Central memory CD8-positive, alpha-beta T cell (primary cell): ENCODE data around the gene MYCN.
"Not testable (repeated sequence)": the region's sequence is repeated elsewhere in the genome, so short reads cannot be mapped to it uniquely, and the experiment has no call there.

ENCODE experiments used
- ATAC-seq: fragments of 150-1000 bp; cut with Tn5 transposase; replicated peaks from 2 replicates; pipeline ENCODE4 v1.10.0; 2022; ENCODE audit warnings: mild to moderate bottlenecking, moderate FRiP score, moderate number of reproducible peaks; ENCODE audit not compliant: poor library complexity, severe bottlenecking; ENCODE audit errors: extremely low read depth
- DNase-seq, 2 donors: peaks; one replicate each; pipeline ENCODE4 v3.0.0; 2021; ENCODE audit warnings: low spot score in 2 of 2
- H3K27ac Mint-ChIP-seq: one replicate; pipeline ENCODE4 v1.8.0; 2022; ENCODE audit warnings: low read depth, mild to moderate bottlenecking, moderate library complexity, mixed read lengths
- H3K27me3 Mint-ChIP-seq: one replicate; pipeline ENCODE4 v1.8.0; 2022; ENCODE audit warnings: mixed read lengths
- H3K36me3 Mint-ChIP-seq: one replicate; pipeline ENCODE4 v1.8.0; 2022; ENCODE audit warnings: mild to moderate bottlenecking, moderate library complexity, mixed read lengths; ENCODE audit not compliant: insufficient read depth
- H3K4me1 Mint-ChIP-seq: one replicate; pipeline ENCODE4 v1.8.0; 2022; ENCODE audit warnings: mixed read lengths
- H3K4me3 Mint-ChIP-seq: one replicate; pipeline ENCODE4 v1.8.0; 2022; ENCODE audit warnings: mild to moderate bottlenecking, moderate library complexity, mixed read lengths
- H3K9me3 Mint-ChIP-seq: one replicate; pipeline ENCODE4 v1.8.0; 2022; ENCODE audit warnings: mixed read lengths

MYCN gene

GRCh38 chr2:15944325-15945017 is 4.1 kb downstream of the MYCN start:
- DNase-seq (no peak), ATAC-seq (no peak)
- H3K27me3 Mint-ChIP-seq: peaks cover 55% of the 10 kb centered on the region
- H3K4me1 Mint-ChIP-seq: no peaks in the 10 kb centered on the region
- H3K27ac Mint-ChIP-seq: no peak overlapping the region
- no peaks in the 10 kb centered on the region for H3K36me3 Mint-ChIP-seq
- H3K4me3 Mint-ChIP-seq: no peak overlapping the region
- H3K9me3 Mint-ChIP-seq: no peaks in the 10 kb centered on the region

- Mint-ChIP-seq H3K4me3 (no peak overlapping the region), H3K27ac (no peak overlapping the region), H3K36me3 (no peaks in the 10 kb centered on the region), H3K4me1 (no peaks in the 10 kb centered on the region), H3K9me3 (no peaks in the 10 kb centered on the region), H3K27me3 (peaks cover 41% of the 10 kb centered on the region)
- ATAC-seq (no peak), DNase-seq (no peak)
These were observed 5.8 kb downstream of the MYCN start for GRCh38 chr2:15945909-15946705.

GRCh38 chr2:15946983-15947382 is 6.6 kb downstream of the MYCN start:
- no peaks in the 10 kb centered on the region for H3K36me3 Mint-ChIP-seq
- no peak overlapping the region for H3K4me3 Mint-ChIP-seq
- no peak overlapping the region for H3K27ac Mint-ChIP-seq
- no peak for ATAC-seq
- peaks cover 37% of the 10 kb centered on the region for H3K27me3 Mint-ChIP-seq
- no peak for DNase-seq
- H3K9me3 Mint-ChIP-seq: no peaks in the 10 kb centered on the region
- H3K4me1 Mint-ChIP-seq: no peaks in the 10 kb centered on the region

GRCh38 chr2:15947431-15947830 is 7.1 kb downstream of the MYCN start:
- peaks cover 37% of the 10 kb centered on the region for H3K27me3 Mint-ChIP-seq
- DNase-seq (no peak), ATAC-seq (no peak)
- H3K4me3 Mint-ChIP-seq: no peak overlapping the region
- no peak overlapping the region for H3K27ac Mint-ChIP-seq
- H3K9me3 Mint-ChIP-seq: no peaks in the 10 kb centered on the region
- H3K4me1 Mint-ChIP-seq: no peaks in the 10 kb centered on the region
- H3K36me3 Mint-ChIP-seq: no peaks in the 10 kb centered on the region

GRCh38 chr2:15948704-15948957 is 8.3 kb downstream of the MYCN start:
- H3K4me3 Mint-ChIP-seq: no peak overlapping the region
- DNase-seq (no peak), ATAC-seq (no peak)
- no peaks in the 10 kb centered on the region for H3K9me3 Mint-ChIP-seq
- no peaks in the 10 kb centered on the region for H3K36me3 Mint-ChIP-seq
- no peaks in the 10 kb centered on the region for H3K4me1 Mint-ChIP-seq
- no peak overlapping the region for H3K27ac Mint-ChIP-seq
- H3K27me3 Mint-ChIP-seq: peaks cover 27% of the 10 kb centered on the region

GRCh38 chr2:15949126-15949525 is 8.8 kb downstream of the MYCN start:
- no peak overlapping the region for H3K4me3 Mint-ChIP-seq
- H3K4me1 Mint-ChIP-seq: no peaks in the 10 kb centered on the region
- no peak overlapping the region for H3K27ac Mint-ChIP-seq
- ATAC-seq (no peak), DNase-seq (no peak)
- no peaks in the 10 kb centered on the region for H3K36me3 Mint-ChIP-seq
- no peaks in the 10 kb centered on the region for H3K9me3 Mint-ChIP-seq
- H3K27me3 Mint-ChIP-seq: peaks cover 24% of the 10 kb centered on the region

- DNase-seq: no peak
- Mint-ChIP-seq H3K9me3 (no peaks in the 10 kb centered on the region), H3K4me3 (no peak overlapping the region), H3K27ac (no peak overlapping the region), H3K36me3 (no peaks in the 10 kb centered on the region), H3K27me3 (peaks cover 20% of the 10 kb centered on the region), H3K4me1 (no peaks in the 10 kb centered on the region)
- ATAC-seq: no peak
These were observed 9.2 kb downstream of the MYCN start for GRCh38 chr2:15949551-15949950.

- Mint-ChIP-seq H3K4me3 (no peak overlapping the region), H3K27me3 (peaks cover 12% of the 10 kb centered on the region), H3K36me3 (no peaks in the 10 kb centered on the region), H3K9me3 (no peaks in the 10 kb centered on the region), H3K27ac (no peak overlapping the region), H3K4me1 (no peaks in the 10 kb centered on the region)
- DNase-seq: no peak
- ATAC-seq: no peak
These were observed 10.0 kb downstream of the MYCN start for GRCh38 chr2:15950088-15950952.

- H3K9me3 Mint-ChIP-seq, H3K4me1 Mint-ChIP-seq, ATAC-seq, H3K4me3 Mint-ChIP-seq, H3K27me3 Mint-ChIP-seq, DNase-seq, H3K36me3 Mint-ChIP-seq, H3K27ac Mint-ChIP-seq: not testable (repeated sequence)
These were observed 11.6 kb downstream of the MYCN start for GRCh38 chr2:15951936-15952335.

- peaks cover 7% of the 10 kb centered on the region for H3K27me3 Mint-ChIP-seq
- ATAC-seq (no peak), DNase-seq (no peak)
- no peaks in the 10 kb centered on the region for H3K36me3 Mint-ChIP-seq
- H3K27ac Mint-ChIP-seq: no peak overlapping the region
- H3K4me1 Mint-ChIP-seq: no peaks in the 10 kb centered on the region
- H3K9me3 Mint-ChIP-seq: no peaks in the 10 kb centered on the region
- no peak overlapping the region for H3K4me3 Mint-ChIP-seq
These were observed 12.2 kb downstream of the MYCN start for GRCh38 chr2:15952451-15953146.

GRCh38 chr2:15953147-15953630 is 12.8 kb downstream of the MYCN start:
- Mint-ChIP-seq H3K4me3 (no peak overlapping the region), H3K27ac (no peak overlapping the region), H3K27me3 (peaks cover 7% of the 10 kb centered on the region), H3K36me3 (no peaks in the 10 kb centered on the region), H3K9me3 (no peaks in the 10 kb centered on the region), H3K4me1 (no peaks in the 10 kb centered on the region)
- no peak for ATAC-seq
- DNase-seq: no peak

GRCh38 chr2:15953891-15954680 is 13.7 kb downstream of the MYCN start:
- ATAC-seq (no peak), DNase-seq (no peak)
- Mint-ChIP-seq H3K27me3 (no peaks in the 10 kb centered on the region), H3K36me3 (no peaks in the 10 kb centered on the region), H3K4me1 (no peaks in the 10 kb centered on the region), H3K4me3 (no peak overlapping the region), H3K27ac (no peak overlapping the region), H3K9me3 (no peaks in the 10 kb centered on the region)
